GM18909 (cell line): ENCODE data around the gene MTMR1.

Source experiments
- ATAC-seq: cut with Tn5 transposase; IDR thresholded peaks from one replicate; pipeline ENCODE4 v1.9.1; 2021; ENCODE audit warnings: mild to moderate bottlenecking; ENCODE audit not compliant: unreplicated experiment, poor library complexity

MTMR1 gene

GRCh38 chrX:150774798-150775568 is 81.8 kb downstream of the MTMR1 start:
- ATAC-seq = no peak

- no peak for ATAC-seq
These were observed 82.6 kb downstream of the MTMR1 start for GRCh38 chrX:150775569-150776350.

- no peak for ATAC-seq
These were observed 84.3 kb downstream of the MTMR1 start for GRCh38 chrX:150777328-150777992.

- no peak for ATAC-seq
These were observed 86.2 kb downstream of the MTMR1 start for GRCh38 chrX:150779385-150779784.

GRCh38 chrX:150781677-150782076 is 88.5 kb downstream of the MTMR1 start:
- no peak for ATAC-seq

GRCh38 chrX:150790021-150790420 is 96.8 kb downstream of the MTMR1 start:
- ATAC-seq = no peak

GRCh38 chrX:150792949-150793527 is 99.8 kb downstream of the MTMR1 start:
- no peak for ATAC-seq

GRCh38 chrX:150805736-150806135 is 112.5 kb downstream of the MTMR1 start:
- no peak for ATAC-seq

- no peak for ATAC-seq
These were observed 113.6 kb downstream of the MTMR1 start for GRCh38 chrX:150806827-150807226.

GRCh38 chrX:150813922-150814321 is 120.7 kb downstream of the MTMR1 start:
- ATAC-seq = no peak
